Common myeloid progenitor, CD34-positive (primary cell): Measurements from ENCODE around the gene PRXL2A.

Experiments
- CTCF ChIA-PET: fragments of 350-600 bp; sonication (Branson Sonifier 250); formaldehyde crosslinking; loops from one replicate; lab custom pipeline; 2021; ENCODE audit warnings: antibody characterized with exemption; lab: Charles Lee
- POLR2A ChIA-PET: fragments of 350-600 bp; sonication (Branson Sonifier 250); formaldehyde crosslinking; loops from one replicate; lab custom pipeline; 2021; ENCODE audit warnings: antibody characterized with exemption; lab: Charles Lee
- DNase-seq, 3 donors: peaks; one replicate each; pipeline versions ENCODE4 v3.0.0 to v3.0.0-alpha.2; 2013
- H3K27ac ChIP-seq, 2 experiments: 1 replicate in 1 of 2; 2 replicates in 1 of 2; pipeline ENCODE4 v1.7.0; 2013; ENCODE audit warnings: inconsistent platforms in 2 of 2, low read length in 2 of 2, mild to moderate bottlenecking in 2 of 2, low read depth in 1 of 2, moderate library complexity in 1 of 2; ENCODE audit not compliant: severe bottlenecking in 2 of 2, insufficient read depth in 1 of 2, poor library complexity in 1 of 2
- H3K27me3 ChIP-seq, 5 experiments: replicated peaks in 2 of 5; 1 replicate in 3 of 5; 2 replicates in 2 of 5; pipeline versions ENCODE4 v1.6.1 to v1.7.0; 2013; ENCODE audit warnings: low read length in 4 of 5, mild to moderate bottlenecking in 2 of 5, moderate library complexity in 2 of 5, inconsistent platforms in 1 of 5; ENCODE audit not compliant: insufficient read depth in 5 of 5, control insufficient read depth in 4 of 5
- H3K36me3 ChIP-seq, 4 experiments: 1 replicate in 2 of 4; 2 replicates in 2 of 4; pipeline versions ENCODE4 v1.6.1 to v1.7.0; 2013; ENCODE audit warnings: low read length in 3 of 4, control low read depth in 1 of 4, mild to moderate bottlenecking in 1 of 4; ENCODE audit not compliant: control insufficient read depth in 4 of 4, insufficient read depth in 4 of 4
- H3K4me1 ChIP-seq, 4 experiments: 1 replicate in 3 of 4; 2 replicates in 1 of 4; pipeline versions ENCODE4 v1.6.1 to v1.7.1; 2013; ENCODE audit warnings: low read length in 3 of 4, mild to moderate bottlenecking in 3 of 4, control low read depth in 1 of 4, inconsistent platforms in 1 of 4, moderate library complexity in 1 of 4; ENCODE audit not compliant: control insufficient read depth in 4 of 4, insufficient read depth in 4 of 4; ENCODE audit errors: control extremely low read depth in 1 of 4
- H3K4me3 ChIP-seq, 7 experiments: 1 replicate in 4 of 7; 2 replicates in 3 of 7; pipeline versions ENCODE4 v1.5.1 to v1.7.0; 2013; ENCODE audit warnings: mild to moderate bottlenecking in 7 of 7, low read length in 6 of 7, moderate library complexity in 6 of 7, inconsistent platforms in 2 of 7, low read depth in 2 of 7, control low read depth in 1 of 7; ENCODE audit not compliant: insufficient read depth in 4 of 7, control insufficient read depth in 1 of 7; ENCODE audit errors: extremely low read depth in 1 of 7
- H3K9me3 ChIP-seq, 5 experiments: 1 replicate in 4 of 5; 2 replicates in 1 of 5; pipeline versions ENCODE4 v1.6.1 to v1.7.1; 2013; ENCODE audit warnings: low read length in 4 of 5, mild to moderate bottlenecking in 2 of 5, inconsistent platforms in 1 of 5, low read depth in 1 of 5, moderate library complexity in 1 of 5; ENCODE audit not compliant: control insufficient read depth in 4 of 5, insufficient read depth in 2 of 5; ENCODE audit errors: control extremely low read depth in 1 of 5
- WGBS: methylation state at CpG from one replicate; pipeline ENCODE4 v1.1.5; 2013; ENCODE audit not compliant: insufficient coverage; 5-methylcytosine and 5-hydroxymethylcytosine counted together

PRXL2A gene

GRCh38 chr10:80454513-80455460 lies 46.4 kb downstream of the PRXL2A start:
- POLR2A ChIA-PET, result no interaction called here
- CTCF ChIA-PET, result interaction anchor here (1.0 to 5.5 kb wide), 5 partner anchors 11 to 50 kb away, joined by 3 to 40 read pairs (median 5); no protein-coding TSS in a partner anchor
- Histone ChIP-seq H3K27ac (peak overlapping the region in 1 of 2 experiments; percentile 78), H3K9me3 (peaks cover 0 to 7% (median 0%) of the 10 kb centered on the region in 5 experiments), H3K4me1 (peaks cover 10 to 48% (median 47%) of the 10 kb centered on the region in 4 experiments), H3K27me3 (no peaks in the 10 kb centered on the region), H3K36me3 (no peaks in the 10 kb centered on the region), H3K4me3 (peak overlapping the region; percentile 62 to 87 (median 78))
- peak in 2 of 3 donors; percentile 37 to 46 for DNase-seq
- under 1% methylated on average over 49 of the region's 81 CpGs for WGBS

GRCh38 chr10:80455461-80456349 lies 47.4 kb downstream of the PRXL2A start:
- Histone ChIP-seq H3K27ac (peak overlapping the region in 1 of 2 experiments; percentile 78), H3K27me3 (no peaks in the 10 kb centered on the region), H3K36me3 (no peaks in the 10 kb centered on the region), H3K4me3 (peak overlapping the region; percentile 62 to 87 (median 78)), H3K4me1 (peaks cover 17 to 57% (median 56%) of the 10 kb centered on the region in 4 experiments), H3K9me3 (peaks cover 0 to 7% (median 0%) of the 10 kb centered on the region in 5 experiments)
- ChIA-PET CTCF (interaction anchor here (1.0 to 5.5 kb wide), 6 partner anchors 12 to 49 kb away, joined by 3 to 40 read pairs (median 4); no protein-coding TSS in a partner anchor), POLR2A (interaction anchor here (0.8 kb wide), 1 partner anchor 11 kb away, joined by 4 read pairs; no protein-coding TSS in a partner anchor)
- 75% methylated on average over 8 of the region's 13 CpGs for WGBS
- DNase-seq, result no peak

- ChIA-PET POLR2A (no interaction called here), CTCF (interaction anchor here (1.4 to 5.5 kb wide), 4 partner anchors 14 to 47 kb away, joined by 4 to 40 read pairs (median 20); no protein-coding TSS in a partner anchor)
- no peak for DNase-seq
- Histone ChIP-seq H3K36me3 (no peaks in the 10 kb centered on the region), H3K9me3 (no peaks in the 10 kb centered on the region), H3K4me3 (no peak overlapping the region), H3K27ac (no peak overlapping the region), H3K4me1 (peaks cover 20 to 76% (median 72%) of the 10 kb centered on the region in 4 experiments), H3K27me3 (no peaks in the 10 kb centered on the region)
- WGBS, result 97% methylated on average over 7 of the region's 8 CpGs
These were observed 49.4 kb downstream of the PRXL2A start for GRCh38 chr10:80457554-80458262.

- WGBS, result no CpG with 5 or more reads among the region's 4 CpGs
These were observed 49.9 kb downstream of the PRXL2A start for GRCh38 chr10:80458263-80458625.

GRCh38 chr10:80458638-80459037 lies 50.3 kb downstream of the PRXL2A start:
- ChIA-PET CTCF (interaction anchor here (1.1 to 5.5 kb wide), 8 partner anchors 9 to 57 kb away, joined by 3 to 40 read pairs (median 9); no protein-coding TSS in a partner anchor), POLR2A (interaction anchor here (0.7 to 0.9 kb wide), 4 partner anchors 9 to 70 kb away, joined by 3 to 5 read pairs (median 3); no protein-coding TSS in a partner anchor)
- Histone ChIP-seq H3K27me3 (no peaks in the 10 kb centered on the region), H3K27ac (peak overlapping the region in 1 of 2 experiments; percentile 71), H3K4me3 (peak overlapping the region in 3 of 7 experiments; percentile 2 to 51 (median 35)), H3K9me3 (no peaks in the 10 kb centered on the region), H3K36me3 (peaks cover 0 to 3% (median 0%) of the 10 kb centered on the region in 4 experiments), H3K4me1 (peaks cover 21 to 83% (median 77%) of the 10 kb centered on the region in 4 experiments)
- 87% methylated on average over 4 of the region's 6 CpGs for WGBS
- no peak for DNase-seq

More at GRCh38 chr10:80458263-80458625, 49.9 kb downstream of the PRXL2A start:
- ChIA-PET POLR2A (interaction anchor here (0.7 kb wide), 1 partner anchor 9 kb away, joined by 3 read pairs; no protein-coding TSS in a partner anchor), CTCF (interaction anchor here (1.1 to 5.5 kb wide), 4 partner anchors 9 to 47 kb away, joined by 7 to 40 read pairs (median 14); no protein-coding TSS in a partner anchor)
- peaks cover 21 to 82% (median 76%) of the 10 kb centered on the region in 4 experiments for H3K4me1 ChIP-seq
- no peaks in the 10 kb centered on the region for H3K36me3 ChIP-seq
- H3K27me3 ChIP-seq, result no peaks in the 10 kb centered on the region
- H3K9me3 ChIP-seq, result no peaks in the 10 kb centered on the region
- H3K4me3 ChIP-seq, result peak overlapping the region in 1 of 7 experiments; percentile 35
- H3K27ac ChIP-seq, result no peak overlapping the region
- no peak for DNase-seq
